ENCODE results near the gene EIF4G2.

EIF4G2 gene

DNA sequence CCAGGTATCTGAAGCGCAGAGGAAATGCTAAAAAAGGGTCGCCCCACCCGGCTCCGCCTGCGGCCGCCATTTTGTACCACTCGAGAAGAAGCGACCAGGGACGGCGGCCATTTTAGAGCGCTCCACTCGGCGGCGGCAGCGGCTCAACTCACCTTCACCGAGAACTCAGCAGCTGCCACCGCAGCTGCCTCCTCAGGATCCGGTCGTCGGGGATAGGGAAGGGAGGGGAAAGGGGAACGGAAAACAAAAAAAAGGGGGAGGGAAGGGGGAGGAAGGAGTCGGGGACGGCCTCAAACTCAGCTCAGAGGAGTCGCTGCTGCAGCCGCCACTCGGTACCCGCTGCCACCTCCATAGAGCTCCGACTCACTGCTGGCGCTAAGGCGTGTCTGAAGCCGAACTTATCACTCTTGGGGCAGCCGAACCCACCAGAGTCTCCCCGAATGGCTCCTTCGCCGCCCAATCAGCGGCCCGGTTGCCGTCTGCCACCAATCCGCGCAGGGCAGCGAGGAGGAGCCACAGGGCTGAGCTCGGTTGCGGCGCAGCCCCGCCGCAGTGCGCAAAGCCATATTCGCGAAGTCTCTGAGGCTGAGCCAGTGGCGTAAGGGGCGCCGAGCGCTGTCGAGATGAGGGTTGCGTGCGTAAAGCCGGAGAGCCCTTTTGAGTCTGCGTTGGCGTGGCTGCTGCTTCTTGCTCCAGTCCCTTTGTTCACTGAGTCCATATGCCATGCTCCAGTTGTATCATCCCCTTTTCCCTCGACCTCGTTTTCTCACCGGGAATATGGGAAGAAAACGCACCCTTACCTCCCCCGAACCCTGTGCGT is at the start of gene EIF4G2:
EIF4G2 (minus strand) TSS at position 374 of the 820 bp plus-strand sequence.
- no peaks in the 10 kb centered on the region for H3K27me3 ChIP-seq (ENCODE audit: insufficient read depth, low read length)
- H3K9ac ChIP-seq (ENCODE audit: low read length): peak within 1 kb of the TSS; percentile 98
- TF ChIP-seq, protein P1, sequence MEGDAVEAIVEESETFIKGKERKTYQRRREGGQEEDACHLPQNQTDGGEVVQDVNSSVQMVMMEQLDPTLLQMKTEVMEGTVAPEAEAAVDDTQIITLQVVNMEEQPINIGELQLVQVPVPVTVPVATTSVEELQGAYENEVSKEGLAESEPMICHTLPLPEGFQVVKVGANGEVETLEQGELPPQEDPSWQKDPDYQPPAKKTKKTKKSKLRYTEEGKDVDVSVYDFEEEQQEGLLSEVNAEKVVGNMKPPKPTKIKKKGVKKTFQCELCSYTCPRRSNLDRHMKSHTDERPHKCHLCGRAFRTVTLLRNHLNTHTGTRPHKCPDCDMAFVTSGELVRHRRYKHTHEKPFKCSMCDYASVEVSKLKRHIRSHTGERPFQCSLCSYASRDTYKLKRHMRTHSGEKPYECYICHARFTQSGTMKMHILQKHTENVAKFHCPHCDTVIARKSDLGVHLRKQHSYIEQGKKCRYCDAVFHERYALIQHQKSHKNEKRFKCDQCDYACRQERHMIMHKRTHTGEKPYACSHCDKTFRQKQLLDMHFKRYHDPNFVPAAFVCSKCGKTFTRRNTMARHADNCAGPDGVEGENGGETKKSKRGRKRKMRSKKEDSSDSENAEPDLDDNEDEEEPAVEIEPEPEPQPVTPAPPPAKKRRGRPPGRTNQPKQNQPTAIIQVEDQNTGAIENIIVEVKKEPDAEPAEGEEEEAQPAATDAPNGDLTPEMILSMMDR (IDR thresholded peaks at IDR 0.05; ENCODE audit: low read length): no peak
- TF ChIP-seq EZH2 (IDR thresholded peaks at IDR 0.05; ENCODE audit: borderline replicate concordance, low read length): no peak
- H3K4me1 ChIP-seq (ENCODE audit: insufficient read depth, low read length, severe bottlenecking): peaks cover 22% of the 10 kb centered on the region
- no peaks in the 10 kb centered on the region for H3K9me3 ChIP-seq (ENCODE audit: low read length)
- peak within 1 kb of the TSS; percentile 97 for H3K4me3 ChIP-seq (ENCODE audit: low read depth, low read length, poor library complexity, severe bottlenecking)
- H3K4me2 ChIP-seq (ENCODE audit: low read length): peak within 1 kb of the TSS; percentile 97
- H3K79me2 ChIP-seq (ENCODE audit: insufficient read depth, low read length): peaks cover 18% of the 10 kb centered on the region
- H4K20me1 ChIP-seq (ENCODE audit: insufficient read depth, low read length): no peaks in the 10 kb centered on the region
- peak within 1 kb of the TSS; percentile 78 for H3K27ac ChIP-seq (ENCODE audit: low read depth, low read length, poor library complexity, severe bottlenecking)
- H3F3A ChIP-seq (ENCODE audit: insufficient read depth, low read length): 0 out of 2 replicates have a peak, but pooled peaks cover 3% of the 10 kb centered on the region
- H2AFZ ChIP-seq (ENCODE audit: low read length): 0 out of 2 replicates have a peak within 1 kb of the TSS, but pooled peaks have one; percentile 2
- H3K36me3 ChIP-seq (ENCODE audit: insufficient read depth, low read length): peaks cover 46% of the 10 kb centered on the region
- H3K9me2 ChIP-seq (ENCODE audit: low read depth, low read length): no peaks in the 10 kb centered on the region

DNA sequence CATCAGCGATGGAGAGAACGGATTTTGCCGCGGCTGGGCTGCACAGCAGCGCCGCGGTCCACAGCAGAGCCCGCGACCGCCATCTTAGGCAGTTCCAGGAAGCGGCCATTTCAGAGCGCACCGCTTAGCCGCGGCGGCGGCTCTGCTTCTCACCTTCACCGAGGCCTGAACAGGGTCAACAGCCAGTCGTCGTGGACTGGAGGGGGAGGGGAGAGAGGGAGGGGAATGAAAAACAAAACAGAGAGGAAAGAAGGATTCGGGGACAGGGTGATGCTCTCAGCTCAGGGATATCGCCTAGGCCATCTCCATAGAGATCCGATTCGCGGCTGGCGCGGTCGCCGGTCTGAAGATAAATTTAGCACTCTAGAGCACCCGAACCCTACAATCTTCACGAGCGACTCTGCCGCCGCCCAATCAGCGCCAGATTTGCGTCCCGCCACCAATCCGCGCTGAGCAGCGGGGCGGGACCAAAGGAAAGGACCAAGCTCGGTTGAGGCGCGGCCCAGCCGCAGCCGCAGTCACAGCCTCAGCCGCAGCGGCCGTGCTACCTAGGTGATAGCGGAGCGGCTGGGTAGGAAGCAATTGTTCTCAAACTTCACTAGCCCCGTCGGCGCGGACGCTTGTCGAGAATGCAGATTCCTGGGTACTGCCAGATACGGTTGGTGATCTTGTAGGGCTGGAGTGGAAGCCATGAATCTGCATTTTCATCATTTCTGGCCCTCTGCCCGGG is 49.1 kb upstream of the EIF4G2 start, which contains the start of gene ZBED5:
ZBED5 (minus strand) TSS at position 345 of the 730 bp plus-strand sequence. CDS start 3,108 bp downstream, outside the sequence.
- TF ChIP-seq, protein P1 (IDR thresholded peaks at IDR 0.05; ENCODE audit: low read length): no peak
- TF ChIP-seq EZH2 (IDR thresholded peaks at IDR 0.05; ENCODE audit: borderline replicate concordance, low read length): no peak
- Histone ChIP-seq H3K4me1 (ENCODE audit: insufficient read depth, low read length, severe bottlenecking) (peaks cover 19% of the 10 kb centered on the region), H3K27me3 (ENCODE audit: insufficient read depth, low read length) (no peaks in the 10 kb centered on the region), H2AFZ (ENCODE audit: low read length) (0 out of 2 replicates have a peak within 1 kb of the TSS, but pooled peaks have one; percentile 50), H3K27ac (ENCODE audit: low read depth, low read length, poor library complexity, severe bottlenecking) (peak within 1 kb of the TSS; percentile 78), H3K9me3 (ENCODE audit: low read length) (no peaks in the 10 kb centered on the region), H3K9me2 (ENCODE audit: low read depth, low read length) (no peaks in the 10 kb centered on the region), H3K4me2 (ENCODE audit: low read length) (peak within 1 kb of the TSS; percentile 100), H3K4me3 (ENCODE audit: low read depth, low read length, poor library complexity, severe bottlenecking) (peak within 1 kb of the TSS; percentile 99), H3K36me3 (ENCODE audit: insufficient read depth, low read length) (peaks cover 41% of the 10 kb centered on the region), H3K9ac (ENCODE audit: low read length) (peak within 1 kb of the TSS; percentile 99), H3K79me2 (ENCODE audit: insufficient read depth, low read length) (peaks cover 23% of the 10 kb centered on the region), H4K20me1 (ENCODE audit: insufficient read depth, low read length) (no peaks in the 10 kb centered on the region), H3F3A (ENCODE audit: insufficient read depth, low read length) (no peaks in the 10 kb centered on the region)

DNA sequence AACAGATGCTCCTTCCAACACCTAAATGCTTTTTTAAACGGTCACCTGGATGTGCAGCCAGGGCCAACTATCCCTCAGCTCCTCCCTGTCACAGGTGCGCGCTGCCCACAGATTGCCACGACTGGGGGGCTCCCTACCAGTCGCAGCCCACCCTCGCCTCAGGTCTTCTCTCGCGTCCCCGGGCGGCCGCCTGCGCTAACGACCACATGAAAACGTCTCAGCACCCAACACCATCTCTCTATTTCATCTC is 48.7 kb upstream of the EIF4G2 start:
- Histone ChIP-seq H3F3A (ENCODE audit: insufficient read depth, low read length) (no peaks in the 10 kb centered on the region), H3K4me2 (ENCODE audit: low read length) (peak overlapping the region; percentile 100), H3K4me1 (ENCODE audit: insufficient read depth, low read length, severe bottlenecking) (peaks cover 19% of the 10 kb centered on the region), H3K27ac (ENCODE audit: low read depth, low read length, poor library complexity, severe bottlenecking) (peak overlapping the region; percentile 78), H3K36me3 (ENCODE audit: insufficient read depth, low read length) (peaks cover 45% of the 10 kb centered on the region), H3K4me3 (ENCODE audit: low read depth, low read length, poor library complexity, severe bottlenecking) (peak overlapping the region; percentile 99), H3K9me3 (ENCODE audit: low read length) (no peaks in the 10 kb centered on the region), H3K79me2 (ENCODE audit: insufficient read depth, low read length) (peaks cover 23% of the 10 kb centered on the region), H3K27me3 (ENCODE audit: insufficient read depth, low read length) (no peaks in the 10 kb centered on the region), H4K20me1 (ENCODE audit: insufficient read depth, low read length) (no peaks in the 10 kb centered on the region), H3K9ac (ENCODE audit: low read length) (peak overlapping the region; percentile 99), H3K9me2 (ENCODE audit: low read depth, low read length) (no peaks in the 10 kb centered on the region), H2AFZ (ENCODE audit: low read length) (0 out of 2 replicates have a peak overlapping the region, but pooled peaks have one; percentile 50)
- no peak for TF ChIP-seq EZH2 (IDR thresholded peaks at IDR 0.05; ENCODE audit: borderline replicate concordance, low read length)
- TF ChIP-seq, protein P1 (IDR thresholded peaks at IDR 0.05; ENCODE audit: low read length): no peak

Measured in OCI-LY1 (cell line).